H1 (cell line): Measurements from ENCODE around the gene ME3. TPM values are rescaled to one million over a fixed set of nuclear protein-coding genes. Genes with fewer than 3 reads are reported as not detected.

Experiments used
- CTCF ChIA-PET: fragments of 300-600 bp; sonication (Branson Sonifier 250); formaldehyde crosslinking; loops from one replicate; lab custom pipeline; 2021; ENCODE audit not compliant: partially characterized antibody; lab: Charles Lee
- POLR2A ChIA-PET: fragments of 300-600 bp; sonication (Branson Sonifier 250); formaldehyde crosslinking; loops from one replicate; lab custom pipeline; 2021; ENCODE audit warnings: inconsistent platforms; ENCODE audit not compliant: partially characterized antibody; lab: Charles Lee
- DNase-seq, 2 experiments: peaks; one replicate each; pipeline versions ENCODE4 v3.0.0 to v3.0.0-alpha.2; 2010 to 2022; ENCODE audit warnings: low spot score in 2 of 2, low read depth in 1 of 2, mixed read lengths in 1 of 2
- FAIRE-seq: peaks from 2 replicates; lab custom pipeline; 2011; peaks lifted over from hg19 to GRCh38; lab: Jason Lieb, UNC
- H2AFZ ChIP-seq: 2 replicates; pipeline ENCODE4 v1.8.1; 2012; ENCODE audit warnings: low read length, inconsistent platforms
- H2AK5ac ChIP-seq: 2 replicates; pipeline ENCODE4 v1.6.1; 2013; ENCODE audit warnings: low read depth, low read length
- H2BK120ac ChIP-seq: replicated peaks from 2 replicates; pipeline ENCODE3; 2013; ENCODE audit warnings: low read depth, low read length, inconsistent platforms
- H2BK12ac ChIP-seq: 2 replicates; pipeline ENCODE4 v1.6.1; 2013; ENCODE audit warnings: low read depth, low read length
- H2BK15ac ChIP-seq: 2 replicates; pipeline ENCODE4 v1.6.1; 2013; ENCODE audit warnings: low read length
- H2BK20ac ChIP-seq: 2 replicates; pipeline ENCODE4 v1.6.1; 2013; ENCODE audit warnings: low read length
- H2BK5ac ChIP-seq: 2 replicates; pipeline ENCODE4 v1.6.1; 2013; ENCODE audit warnings: low read depth, low read length
- H3K14ac ChIP-seq: 2 replicates; pipeline ENCODE4 v1.6.1; 2013; ENCODE audit warnings: inconsistent platforms; ENCODE audit not compliant: insufficient read length
- H3K18ac ChIP-seq: 2 replicates; pipeline ENCODE4 v1.6.1; 2013; ENCODE audit warnings: low read length; ENCODE audit errors: extremely low read depth
- H3K23ac ChIP-seq: 2 replicates; pipeline ENCODE4 v1.6.1; 2013; ENCODE audit warnings: inconsistent platforms; ENCODE audit not compliant: insufficient read length
- H3K23me2 ChIP-seq: 2 replicates; pipeline ENCODE4 v1.6.1; 2013; ENCODE audit warnings: low read depth, low read length
- H3K27ac ChIP-seq: 2 replicates; pipeline ENCODE4 v1.6.1; 2011; ENCODE audit warnings: low read depth, low read length, inconsistent platforms
- H3K27me3 ChIP-seq, 4 experiments: replicated peaks in 1 of 4; 1 replicate in 1 of 4; 2 replicates in 3 of 4; pipeline versions ENCODE4 v1.6.1 to v1.8.1; 2011 to 2013; ENCODE audit warnings: low read length in 3 of 4, mild to moderate bottlenecking in 3 of 4, inconsistent platforms in 2 of 4, mixed read lengths in 2 of 4, moderate library complexity in 1 of 4; ENCODE audit not compliant: control insufficient read depth in 3 of 4, insufficient read depth in 3 of 4; ENCODE audit errors: extremely low read depth in 1 of 4
- H3K36me3 ChIP-seq, 4 experiments: 2 replicates each; pipeline versions ENCODE4 v1.6.1 to v1.8.1; 2011 to 2013; ENCODE audit warnings: mild to moderate bottlenecking in 4 of 4, low read length in 3 of 4, moderate library complexity in 2 of 4, control low read depth in 1 of 4, inconsistent platforms in 1 of 4; ENCODE audit not compliant: insufficient read depth in 4 of 4, control insufficient read depth in 2 of 4
- H3K4ac ChIP-seq: replicated peaks from 2 replicates; pipeline ENCODE3; 2013; ENCODE audit warnings: low read length, low read depth, mixed read lengths, inconsistent platforms; ENCODE audit not compliant: insufficient read length
- H3K4me1 ChIP-seq, 4 experiments: replicated peaks in 1 of 4; 1 replicate in 1 of 4; 2 replicates in 3 of 4; pipeline versions ENCODE4 v1.6.1 to v1.8.1; 2011 to 2013; ENCODE audit warnings: low read length in 3 of 4, inconsistent platforms in 2 of 4, mixed read lengths in 1 of 4; ENCODE audit not compliant: insufficient read depth in 4 of 4, control insufficient read depth in 3 of 4
- H3K4me2 ChIP-seq, 2 experiments: 2 replicates each; pipeline versions ENCODE4 v1.6.1 to v1.8.1; 2011 to 2013; ENCODE audit warnings: low read depth in 2 of 2, low read length in 2 of 2, control low read depth in 1 of 2, inconsistent platforms in 1 of 2, mild to moderate bottlenecking in 1 of 2; ENCODE audit not compliant: insufficient read depth in 1 of 2
- H3K4me3 ChIP-seq, 4 experiments: fragments of 200-600, 300-600 bp in 1 of 4; sonication (generic), shearing (Covaris generic), sonication (Bioruptor Twin) in 1 of 4; 2 replicates each; pipeline versions ENCODE4 v1.5.1 to v1.8.1; 2011 to 2016; ENCODE audit warnings: low read length in 4 of 4, low read depth in 3 of 4, control low read depth in 2 of 4, inconsistent platforms in 2 of 4, mild to moderate bottlenecking in 2 of 4, mixed read lengths in 1 of 4, moderate library complexity in 1 of 4; ENCODE audit not compliant: insufficient read depth in 2 of 4; ENCODE audit errors: extremely low read depth in 1 of 4
- H3K56ac ChIP-seq: replicated peaks from 2 replicates; pipeline ENCODE3; 2013; ENCODE audit warnings: low read depth, mild to moderate bottlenecking, mixed read lengths, low read length, inconsistent platforms; ENCODE audit not compliant: insufficient read length
- H3K79me1 ChIP-seq: 2 replicates; pipeline ENCODE4 v1.6.1; 2013; ENCODE audit warnings: low read depth, low read length, control low read depth
- H3K79me2 ChIP-seq, 2 experiments: 2 replicates each; pipeline versions ENCODE4 v1.6.1 to v1.8.1; 2012 to 2013; ENCODE audit warnings: low read length in 2 of 2, mild to moderate bottlenecking in 2 of 2, inconsistent platforms in 1 of 2; ENCODE audit not compliant: insufficient read depth in 2 of 2, control insufficient read depth in 1 of 2
- H3K9ac ChIP-seq, 4 experiments: replicated peaks in 1 of 4; 1 replicate in 1 of 4; 2 replicates in 3 of 4; pipeline versions ENCODE4 v1.6.1 to v1.8.1; 2011 to 2013; ENCODE audit warnings: low read depth in 3 of 4, low read length in 3 of 4, control low read depth in 2 of 4, mild to moderate bottlenecking in 2 of 4, moderate library complexity in 2 of 4, inconsistent platforms in 1 of 4; ENCODE audit errors: extremely low read depth in 1 of 4
- H3K9me3 ChIP-seq, 2 experiments: 2 replicates each; pipeline versions ENCODE4 v1.6.1 to v1.8.1; 2012 to 2013; ENCODE audit warnings: mild to moderate bottlenecking in 2 of 2, moderate library complexity in 2 of 2, control low read depth in 1 of 2, inconsistent platforms in 1 of 2, low read depth in 1 of 2, low read length in 1 of 2, mixed read lengths in 1 of 2; ENCODE audit not compliant: insufficient read depth in 2 of 2
- H4K20me1 ChIP-seq, 2 experiments: replicated peaks in 1 of 2; 2 replicates each; pipeline versions ENCODE3 to v1.8.1; 2011 to 2013; ENCODE audit warnings: inconsistent platforms in 2 of 2, low read length in 2 of 2, mild to moderate bottlenecking in 1 of 2; ENCODE audit not compliant: insufficient read depth in 2 of 2, control insufficient read depth in 1 of 2
- H4K5ac ChIP-seq: 2 replicates; pipeline ENCODE4 v1.6.1; 2013; ENCODE audit warnings: low read length, low read depth, mixed read lengths, inconsistent platforms; ENCODE audit not compliant: insufficient read length
- H4K8ac ChIP-seq: 2 replicates; pipeline ENCODE4 v1.8.0; 2013; ENCODE audit warnings: mild to moderate bottlenecking, moderate library complexity, low read length, inconsistent platforms; ENCODE audit not compliant: insufficient read depth; ENCODE audit errors: extremely low read depth
- H4K91ac ChIP-seq: replicated peaks from 2 replicates; pipeline ENCODE3; 2013; ENCODE audit warnings: low read length, mixed read lengths, inconsistent platforms; ENCODE audit not compliant: insufficient read length
- JUND ChIP-seq: IDR thresholded peaks from 2 replicates; pipeline ENCODE4 v1.6.1; 2011; ENCODE audit warnings: mild to moderate bottlenecking, improper control_type of control experiment, low read length
- MAFK ChIP-seq: IDR thresholded peaks from 2 replicates; pipeline ENCODE4 v1.6.1; 2012; ENCODE audit warnings: low read depth, mild to moderate bottlenecking, improper control_type of control experiment, low read length
- POLR2A ChIP-seq, 2 experiments: IDR thresholded peaks; 1 replicate in 1 of 2; 2 replicates in 1 of 2; pipeline ENCODE4 v1.6.1; 2011; ENCODE audit warnings: low read depth in 2 of 2, low read length in 2 of 2, mild to moderate bottlenecking in 2 of 2; ENCODE audit errors: control extremely low read depth in 1 of 2
- RAD21 ChIP-seq, 2 experiments: IDR thresholded peaks in 1 of 2; conservative IDR thresholded peaks in 1 of 2; 2 replicates each; pipeline ENCODE4 v1.6.1; 2011; ENCODE audit warnings: low read depth in 2 of 2, low read length in 2 of 2, improper control_type of control experiment in 1 of 2, inconsistent platforms in 1 of 2, mild to moderate bottlenecking in 1 of 2, moderate library complexity in 1 of 2
- YY1 ChIP-seq: IDR thresholded peaks from 2 replicates; pipeline ENCODE4 v1.6.1; 2011; ENCODE audit warnings: low read depth, mild to moderate bottlenecking, low read length
- WGBS, 2 experiments: shearing (Covaris generic) in 1 of 2; methylation state at CpG; one replicate each; pipeline versions ENCODE4 v1.1.6 to v1.1.7; 2013 to 2015; ENCODE audit warnings: low lambda C conversion rate in 2 of 2, mixed read lengths in 2 of 2, inconsistent platforms in 1 of 2, low coverage in 1 of 2, missing lambda C conversion rate in 1 of 2; ENCODE audit not compliant: insufficient replicate concordance in 2 of 2, insufficient coverage in 1 of 2, insufficient read length in 1 of 2; ENCODE audit errors: extremely low coverage in 1 of 2, missing lambda C conversion rate in 1 of 2; 5-methylcytosine and 5-hydroxymethylcytosine counted together
- polyA plus RNA-seq, 7 experiments: library from polyadenylated mRNA; depleted of rRNA in 3 of 7; stranded (reverse) in 5 of 7; unstranded in 2 of 7; fragments of >200 nt in 5 of 7; fragments of 200-250 nt in 2 of 7; gene quantifications; 1 replicate in 5 of 7; 2 replicates in 1 of 7; 4 replicates in 1 of 7; pipeline versions ENCODE4 v1.2.1 to v1.2.3, GENCODE V29; 2011 to 2013; ENCODE audit warnings: missing spikeins in 2 of 7, mixed read lengths in 2 of 7
- total RNA-seq: library from RNA; stranded (reverse); fragmentation: NEBNext Ultra II Directional; extraction: Animal tissue kit (Norgen Biotek cat#: 25700); gene quantifications from 2 replicates; pipeline ENCODE4 v1.2.1, GENCODE V29; 2021

The ME3 gene
- total and polyA plus RNA-seq, 2 of the 8 experiments (the other 6 are each of a cell fraction or from before 2014, with no cell fraction given), result 1.5 to 2.8 TPM

- no peak for TF ChIP-seq MAFK
- no peak for TF ChIP-seq JUND
- no peak for TF ChIP-seq POLR2A (IDR thresholded peaks at IDR 0.05; ENCODE audit: control extremely low read depth in 1 of 2, low read depth in 2 of 2, low read length in 2 of 2)
- TF ChIP-seq YY1, result no peak
- no peak for TF ChIP-seq RAD21 (IDR thresholded peaks at IDR 0.05 in 1 of 2, conservative IDR thresholded peaks at IDR 0.05 in 1 of 2; ENCODE audit: low read depth in 2 of 2, low read length in 2 of 2)
- DNase-seq (no peak), FAIRE-seq (no peak)
- no peaks in the 10 kb centered on the region for H3K79me1 ChIP-seq
- H4K8ac ChIP-seq, result no peak overlapping the region
- H3K27me3 ChIP-seq, result no peaks in the 10 kb centered on the region
- H3K4me2 ChIP-seq, result no peak overlapping the region
- WGBS, 2 experiments, result 93% methylated on average over 1 of the region's 1 CpG; no CpG with 5 or more reads in 1 of the 2 experiments
- H3K4me3 ChIP-seq, result no peak overlapping the region
- H2BK20ac ChIP-seq, result no peak overlapping the region
- H3K23ac ChIP-seq, result no peak overlapping the region
- no peaks in the 10 kb centered on the region for H3K9me3 ChIP-seq
- H3K36me3 ChIP-seq, result no peaks in the 10 kb centered on the region
- POLR2A ChIA-PET, result no interaction called here
- no peak overlapping the region for H2BK12ac ChIP-seq
- no peaks in the 10 kb centered on the region; a peak in 1 of 7 replicates for H3K4me1 ChIP-seq
- H2AK5ac ChIP-seq, result no peak overlapping the region
- no peak overlapping the region for H3K4ac ChIP-seq
- H4K20me1 ChIP-seq, result peaks cover 0 to 1% of the 10 kb centered on the region in 2 experiments
- H2BK15ac ChIP-seq, result no peak overlapping the region
- no peak overlapping the region for H3K27ac ChIP-seq
- H4K91ac ChIP-seq, result no peak overlapping the region
- H3K79me2 ChIP-seq, result no peaks in the 10 kb centered on the region
- no peaks in the 10 kb centered on the region; the same call in 1 of the 2 replicates for H3K23me2 ChIP-seq
- H4K5ac ChIP-seq, result no peak overlapping the region
- no peak overlapping the region for H3K14ac ChIP-seq
- H2AFZ ChIP-seq, result no peak overlapping the region
- no peak overlapping the region for H3K9ac ChIP-seq
- H3K56ac ChIP-seq, result no peak overlapping the region
- no peak overlapping the region for H2BK120ac ChIP-seq
- CTCF ChIA-PET, result interaction anchor here (1.4 to 3.9 kb wide), 4 partner anchors 12 to 147 kb away, joined by 3 to 23 read pairs (median 8); no protein-coding TSS in a partner anchor
- no peak overlapping the region for H2BK5ac ChIP-seq
- H3K18ac ChIP-seq, result no peak overlapping the region
These were observed 210.5 kb downstream of the ME3 start for GRCh38 chr11:86461892-86462291.
